Bone marrow (tissue), 2 donors: ENCODE measurements around the gene PIBF1.

ENCODE experiments used
- DNase-seq, 2 donors: peaks; one replicate each; lab custom pipeline; 2025; lab: John Stamatoyannopoulos, UW

Gene PIBF1

GRCh38 chr13:73060251-73061160 lies 278.6 kb downstream of the PIBF1 start:
- DNase-seq, result no peak

- no peak for DNase-seq
Measured at GRCh38 chr13:73061473-73061872, 279.5 kb downstream of the PIBF1 start.

- DNase-seq, result no peak
Measured at GRCh38 chr13:73061876-73062275, 279.9 kb downstream of the PIBF1 start.

GRCh38 chr13:73062468-73062867 lies 280.5 kb downstream of the PIBF1 start:
- DNase-seq, result no peak

DNA sequence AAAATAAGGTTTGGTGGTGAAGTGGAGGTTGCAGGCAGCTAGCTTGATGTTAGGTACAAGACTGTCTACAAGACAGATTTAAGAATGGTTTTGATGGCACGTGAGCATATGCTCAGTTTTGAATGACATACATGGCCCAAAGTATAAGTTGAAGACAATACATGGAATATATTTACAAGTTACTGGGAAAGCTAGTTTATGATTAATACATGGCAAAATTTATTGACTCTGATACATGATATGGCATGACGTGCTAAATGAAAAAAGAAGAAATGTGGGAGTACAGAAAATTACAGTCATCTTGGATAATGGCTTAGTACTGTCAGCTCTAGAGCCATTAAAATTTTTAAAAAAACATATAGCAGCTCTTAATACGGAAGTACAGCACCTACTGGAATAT lies 281.2 kb downstream of the PIBF1 start:
- no peak for DNase-seq

DNA sequence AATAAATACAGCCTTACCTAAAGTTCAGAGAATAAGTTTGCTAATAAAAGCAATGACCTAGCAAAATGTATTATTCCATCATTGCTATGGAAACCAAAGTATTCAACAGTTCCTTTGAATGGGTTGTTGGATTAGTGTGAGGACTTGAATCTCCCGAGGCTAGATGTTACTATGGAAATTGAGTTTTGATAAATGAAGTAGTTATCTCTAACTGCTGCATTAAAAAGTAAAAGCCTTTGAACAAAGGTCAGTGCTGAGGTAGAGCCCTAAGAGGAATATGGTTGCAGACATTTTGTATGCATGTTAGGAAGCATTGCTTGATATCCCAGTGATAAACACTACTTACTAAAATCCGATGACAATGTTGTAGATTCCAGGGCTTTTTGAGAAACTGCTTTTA lies 283.1 kb downstream of the PIBF1 start:
- DNase-seq, result no peak

DNA sequence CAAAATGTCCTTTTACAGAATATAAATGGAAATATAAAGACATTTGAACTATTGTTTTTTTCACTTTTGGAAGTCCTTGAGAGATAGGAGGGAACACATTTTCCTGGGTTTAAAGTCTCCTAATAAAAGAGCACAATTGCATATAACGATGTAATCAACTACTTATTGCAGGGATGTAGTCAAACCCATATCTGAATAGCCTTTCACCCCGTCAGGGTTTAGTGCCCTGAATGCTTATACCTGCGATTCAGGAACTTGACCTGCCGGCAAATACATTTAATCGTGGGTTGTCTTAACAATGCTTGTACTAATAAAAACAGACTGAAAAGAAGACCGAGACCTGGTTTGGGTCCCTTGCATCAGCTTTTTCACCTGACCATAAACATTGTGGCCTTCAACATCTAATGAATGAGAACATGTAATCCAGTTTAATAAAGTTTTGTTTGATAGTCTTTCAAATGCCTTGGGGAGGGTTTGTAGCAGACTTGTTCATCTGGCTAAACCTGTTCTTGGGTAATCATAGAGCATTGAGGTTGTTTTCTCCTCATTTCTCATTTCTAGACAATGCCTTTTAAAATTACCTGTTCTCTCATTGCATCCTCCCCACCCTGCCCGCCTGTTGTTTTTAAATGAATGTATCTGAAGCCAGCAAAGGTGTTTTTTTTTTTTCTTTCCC lies 283.9 kb downstream of the PIBF1 start:
- DNase-seq, result no peak
